Kidney glomerular epithelial cell (primary cell): ENCODE data around the gene GNG7.
"Not testable (repeated sequence)": the region's sequence is repeated elsewhere in the genome, so short reads cannot be mapped to it uniquely, and the experiment has no call there.

Source experiments
- DNase-seq: peaks from one replicate; lab custom pipeline; 2025; lab: John Stamatoyannopoulos, UW

The GNG7 gene

DNA sequence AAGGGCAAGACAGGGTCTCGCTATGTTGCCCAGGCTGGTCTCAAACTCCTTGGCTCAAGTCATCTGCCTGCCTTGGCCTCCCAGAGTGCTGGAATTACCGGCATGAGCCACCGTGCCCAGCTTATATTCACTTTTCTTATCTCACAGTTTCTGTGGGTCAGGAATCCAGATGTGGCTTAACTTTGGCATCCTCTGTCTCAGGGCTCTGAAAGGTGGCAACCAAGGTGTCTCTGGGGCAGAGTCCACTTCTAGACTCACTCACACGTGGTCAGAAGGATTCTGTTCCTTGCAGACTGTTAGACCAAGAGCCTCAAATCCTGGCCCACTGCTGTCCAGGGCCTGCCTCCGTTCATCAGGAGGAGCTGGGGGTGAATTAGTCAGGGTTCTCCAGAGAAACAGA is 238.1 kb downstream of the GNG7 start:
- DNase-seq = no peak

DNA sequence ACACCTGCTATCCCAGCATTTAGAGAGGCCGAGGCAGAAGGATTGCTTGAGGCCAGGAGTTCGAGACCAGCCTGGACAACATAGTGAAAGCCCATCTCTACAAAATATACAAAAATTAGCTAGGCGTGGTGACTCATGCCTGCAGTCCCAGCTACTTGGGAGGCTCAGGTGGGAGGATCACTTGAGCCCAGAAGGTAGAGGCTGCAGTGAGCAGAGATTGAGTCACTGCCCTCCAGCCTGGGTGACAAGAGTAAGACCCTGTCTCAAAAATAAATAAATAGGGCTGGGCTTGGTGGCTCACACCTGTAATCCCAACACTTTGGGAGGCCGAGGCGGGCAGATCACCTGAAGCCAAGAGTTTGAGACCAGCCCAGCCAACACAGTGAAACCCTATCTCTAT is 238.8 kb downstream of the GNG7 start:
- DNase-seq = not testable (repeated sequence)

DNA sequence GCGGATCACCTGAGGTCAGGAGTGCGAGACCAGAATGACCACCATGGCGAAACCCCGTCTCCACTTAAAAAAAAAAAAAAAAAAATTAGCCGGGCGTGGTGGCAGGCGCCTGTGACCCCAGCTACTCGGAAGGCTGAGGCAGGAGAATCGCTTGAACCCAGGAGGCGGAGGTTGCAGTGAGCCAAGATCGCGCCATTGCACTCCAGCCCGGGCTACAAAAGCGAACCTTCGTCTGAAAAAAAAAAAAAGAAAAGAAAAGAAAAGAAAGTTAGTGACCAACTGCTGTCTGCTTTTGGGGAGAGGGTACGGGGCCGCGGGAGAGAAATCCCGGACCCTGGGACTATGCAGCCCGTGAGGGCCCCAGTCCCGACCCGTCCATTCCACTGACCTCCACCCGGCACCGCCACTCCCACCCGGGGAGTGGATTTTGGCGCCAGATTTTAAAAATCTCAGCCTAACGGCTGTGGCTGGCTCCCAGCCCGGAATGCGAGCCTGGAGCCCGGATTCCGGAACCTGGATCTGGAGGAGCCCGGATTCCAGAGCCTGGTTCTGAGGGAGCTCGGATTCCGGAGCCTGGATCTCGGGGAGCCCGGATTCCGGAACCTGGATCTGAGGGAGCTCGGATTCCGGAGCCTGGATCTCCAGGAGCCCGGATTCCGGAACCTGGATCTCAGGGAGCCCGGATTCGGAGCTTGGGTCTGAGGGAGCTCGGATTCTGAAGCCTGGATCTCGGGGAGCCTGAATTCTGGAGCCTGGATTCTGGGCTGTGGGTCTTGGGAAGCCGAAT is 239.7 kb downstream of the GNG7 start:
- peak; percentile 63 for DNase-seq

DNA sequence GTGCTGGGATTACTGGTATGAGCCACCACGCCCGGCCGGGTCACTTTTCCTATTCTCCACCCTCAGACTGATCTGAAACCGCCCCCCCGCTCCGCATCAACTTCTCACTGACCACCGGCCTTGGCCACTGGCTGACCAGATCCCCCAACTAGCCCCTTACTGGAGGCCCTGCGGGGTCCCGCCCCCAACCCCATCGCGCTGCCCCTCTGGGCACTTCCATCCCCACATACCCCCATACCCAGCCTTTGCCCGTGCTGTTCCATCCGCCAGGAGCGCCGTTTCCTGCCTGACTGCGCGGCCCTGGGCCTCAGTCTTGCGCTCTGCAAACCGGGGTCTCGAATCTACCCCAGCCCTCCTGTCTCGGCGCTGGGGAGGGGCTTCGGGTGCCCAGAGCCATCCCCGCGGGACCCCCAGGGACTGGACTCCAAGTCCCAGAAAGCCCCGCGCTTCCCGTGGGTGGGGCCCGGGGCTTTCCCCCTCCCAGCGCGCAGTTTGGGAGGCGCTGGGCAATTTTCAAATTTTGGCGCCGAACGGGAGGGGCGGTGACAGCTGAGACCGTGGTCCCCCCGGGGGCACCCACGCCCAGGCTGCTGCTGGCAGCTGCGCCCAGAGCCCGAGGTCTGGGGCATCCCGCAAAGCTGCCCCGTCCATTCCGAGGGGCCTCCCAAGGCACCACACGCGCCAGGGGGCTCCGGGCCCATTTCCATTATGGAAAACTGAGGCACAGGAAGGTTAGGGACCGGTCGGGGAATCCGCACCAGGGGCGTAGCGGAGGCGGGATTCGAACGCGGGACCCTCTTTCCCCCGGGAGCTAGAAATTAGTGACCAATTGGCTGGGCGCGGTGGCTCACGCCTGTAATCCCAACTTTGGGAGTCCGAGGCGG is 240.5 kb downstream of the GNG7 start:
- DNase-seq = peak; percentile 9
